Lower lobe of right lung (tissue), 2 donors: ENCODE data around the gene TTC28. TPM values are rescaled to one million over a fixed set of nuclear protein-coding genes. Genes with fewer than 3 reads are reported as not detected.
"Not testable (repeated sequence)": the region's sequence is repeated elsewhere in the genome, so short reads cannot be mapped to it uniquely, and the experiment has no call there.

ENCODE experiments used
- ATAC-seq, 2 donors: fragments of 200-7000 bp; cut with Tn5 transposase; one replicate each; pipeline ENCODE4 v1.9.1; 2020 to 2022; ENCODE audit warnings: mild to moderate bottlenecking in 2 of 2, moderate library complexity in 2 of 2
- DNase-seq: peaks from one replicate; pipeline ENCODE4 v3.0.0-alpha.2; 2020
- H3K27ac ChIP-seq: fragments of 200-600 bp; one replicate; pipeline ENCODE4 v1.8.0; 2022
- H3K27me3 ChIP-seq: fragments of 200-600 bp; one replicate; pipeline ENCODE4 v1.8.0; 2022; ENCODE audit warnings: low read depth
- H3K36me3 ChIP-seq: fragments of 200-600 bp; one replicate; pipeline ENCODE4 v1.8.0; 2022; ENCODE audit warnings: mild to moderate bottlenecking
- H3K4me1 ChIP-seq: fragments of 200-600 bp; one replicate; pipeline ENCODE4 v1.8.0; 2022
- H3K4me3 ChIP-seq: fragments of 200-600 bp; one replicate; pipeline ENCODE4 v1.8.0; 2022; ENCODE audit warnings: mild to moderate bottlenecking
- H3K9me3 ChIP-seq: fragments of 200-600 bp; one replicate; pipeline ENCODE4 v1.8.0; 2022
- CTCF ChIP-seq: fragments of 200-600 bp; IDR thresholded peaks from one replicate; pipeline ENCODE4 v1.8.0; 2022; ENCODE audit warnings: antibody characterized with exemption, mild to moderate bottlenecking
- intact Hi-C: fragments of 100-400 bp; cut with DNase I; formaldehyde crosslinking; loops from one replicate; pipeline ENCODE4 v1.11.0; 2022
- total RNA-seq: library from RNA; stranded (reverse); fragmentation: NEBNext Ultra II Directional; extraction: Animal tissue kit (Norgen Biotek cat#: 25700); gene quantifications from one replicate; pipeline ENCODE4 v1.2.1, GENCODE V29; 2021
- donor health status: DM: no; HTN: yes; CAD: no; lungs with severe emphysema.

Gene TTC28
- total RNA-seq, 1 donor from 2014 or later = 39.6 TPM

- ATAC-seq (no peak), DNase-seq (no peak)
- no peaks in the 10 kb centered on the region for H3K9me3 ChIP-seq
- H3K27me3 ChIP-seq = no peaks in the 10 kb centered on the region
- peaks cover 16% of the 10 kb centered on the region for H3K4me1 ChIP-seq
- H3K27ac ChIP-seq = no peak overlapping the region
- no peaks in the 10 kb centered on the region for H3K36me3 ChIP-seq
- no peak for TF ChIP-seq CTCF
- H3K4me3 ChIP-seq = no peak overlapping the region
- intact Hi-C loops = no loop called here
Measured at GRCh38 chr22:28674121-28674563, 5.5 kb downstream of the TTC28 start.

DNA sequence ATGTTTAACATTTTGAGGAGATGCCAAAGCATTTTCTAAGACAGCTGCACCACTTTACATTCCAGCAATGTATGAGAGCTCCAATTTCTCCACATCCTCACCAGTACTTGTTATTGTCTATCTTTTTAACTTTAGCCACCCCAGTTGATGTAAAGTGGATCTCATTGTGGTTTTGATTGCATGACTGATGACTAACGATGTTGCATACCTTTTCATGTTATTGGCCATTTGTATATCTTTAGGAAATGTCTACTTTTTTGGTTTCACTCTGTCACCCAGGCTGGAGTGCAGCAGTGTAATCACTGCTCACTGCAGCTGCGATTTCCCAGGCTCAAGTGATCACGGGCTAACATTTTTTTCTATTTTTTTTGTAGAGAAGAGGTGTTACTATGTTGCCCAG lies 8.9 kb downstream of the TTC28 start:
- intact Hi-C loops = no loop called here
- Histone ChIP-seq H3K9me3 (no peaks in the 10 kb centered on the region), H3K4me3 (no peak overlapping the region), H3K27ac (no peak overlapping the region), H3K4me1 (peaks cover 9% of the 10 kb centered on the region), H3K27me3 (no peaks in the 10 kb centered on the region), H3K36me3 (no peaks in the 10 kb centered on the region)
- no peak for TF ChIP-seq CTCF
- DNase-seq = no peak
- ATAC-seq = no peak

- DNase-seq (no peak), ATAC-seq (no peak)
- Histone ChIP-seq H3K27me3 (no peaks in the 10 kb centered on the region), H3K36me3 (no peaks in the 10 kb centered on the region), H3K27ac (no peak overlapping the region), H3K4me3 (no peak overlapping the region), H3K4me1 (peaks cover 9% of the 10 kb centered on the region), H3K9me3 (no peaks in the 10 kb centered on the region)
- intact Hi-C loops = no loop called here
- TF ChIP-seq CTCF = no peak
Measured at GRCh38 chr22:28670161-28670560, 9.5 kb downstream of the TTC28 start.

GRCh38 chr22:28669387-28669786 lies 10.3 kb downstream of the TTC28 start:
- no peaks in the 10 kb centered on the region for H3K36me3 ChIP-seq
- no peak for DNase-seq
- H3K4me1 ChIP-seq = peaks cover 8% of the 10 kb centered on the region
- no peak overlapping the region for H3K4me3 ChIP-seq
- ATAC-seq = no peak
- H3K9me3 ChIP-seq = no peaks in the 10 kb centered on the region
- no peaks in the 10 kb centered on the region for H3K27me3 ChIP-seq
- intact Hi-C loops = no loop called here
- TF ChIP-seq CTCF = no peak
- no peak overlapping the region for H3K27ac ChIP-seq

DNA sequence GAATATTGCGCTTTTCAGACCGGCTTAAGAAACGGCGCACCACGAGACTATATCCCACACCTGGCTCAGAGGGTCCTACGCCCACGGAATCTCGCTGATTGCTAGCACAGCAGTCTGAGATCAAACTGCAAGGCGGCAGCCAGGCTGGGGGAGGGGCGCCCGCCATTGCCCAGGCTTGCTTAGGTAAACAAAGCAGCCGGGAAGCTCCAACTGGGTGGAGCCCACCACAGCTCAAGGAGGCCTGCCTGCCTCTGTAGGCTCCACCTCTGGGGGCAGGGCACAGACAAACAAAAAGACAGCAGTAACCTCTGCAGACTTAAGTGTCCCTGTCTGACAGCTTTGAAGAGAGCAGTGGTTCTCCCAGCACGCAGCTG lies 16.1 kb downstream of the TTC28 start:
- H3K9me3 ChIP-seq, H3K4me1 ChIP-seq, H3K36me3 ChIP-seq, H3K27me3 ChIP-seq, intact Hi-C loops, H3K4me3 ChIP-seq, H3K27ac ChIP-seq, DNase-seq, ATAC-seq: not testable (repeated sequence)

GRCh38 chr22:28658448-28658847 lies 21.2 kb downstream of the TTC28 start:
- ATAC-seq (no peak), DNase-seq (no peak)
- Histone ChIP-seq H3K27me3 (no peaks in the 10 kb centered on the region), H3K9me3 (no peaks in the 10 kb centered on the region), H3K4me1 (no peaks in the 10 kb centered on the region), H3K36me3 (no peaks in the 10 kb centered on the region), H3K27ac (no peak overlapping the region), H3K4me3 (no peak overlapping the region)
- intact Hi-C loops = no loop called here
- TF ChIP-seq CTCF = no peak
